Fibroblast of skin of left biceps (primary cell): Measurements from ENCODE around the gene ZNF410.
"Not testable (repeated sequence)": the region's sequence is repeated elsewhere in the genome, so short reads cannot be mapped to it uniquely, and the experiment has no call there.

ENCODE experiments used
- DNase-seq, 2 experiments: peaks; one replicate each; pipeline ENCODE4 v3.0.0-alpha.2; 2013; ENCODE audit warnings: low read depth in 2 of 2

ZNF410 gene, protein sequence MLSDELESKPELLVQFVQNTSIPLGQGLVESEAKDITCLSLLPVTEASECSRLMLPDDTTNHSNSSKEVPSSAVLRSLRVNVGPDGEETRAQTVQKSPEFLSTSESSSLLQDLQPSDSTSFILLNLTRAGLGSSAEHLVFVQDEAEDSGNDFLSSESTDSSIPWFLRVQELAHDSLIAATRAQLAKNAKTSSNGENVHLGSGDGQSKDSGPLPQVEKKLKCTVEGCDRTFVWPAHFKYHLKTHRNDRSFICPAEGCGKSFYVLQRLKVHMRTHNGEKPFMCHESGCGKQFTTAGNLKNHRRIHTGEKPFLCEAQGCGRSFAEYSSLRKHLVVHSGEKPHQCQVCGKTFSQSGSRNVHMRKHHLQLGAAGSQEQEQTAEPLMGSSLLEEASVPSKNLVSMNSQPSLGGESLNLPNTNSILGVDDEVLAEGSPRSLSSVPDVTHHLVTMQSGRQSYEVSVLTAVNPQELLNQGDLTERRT

DNA sequence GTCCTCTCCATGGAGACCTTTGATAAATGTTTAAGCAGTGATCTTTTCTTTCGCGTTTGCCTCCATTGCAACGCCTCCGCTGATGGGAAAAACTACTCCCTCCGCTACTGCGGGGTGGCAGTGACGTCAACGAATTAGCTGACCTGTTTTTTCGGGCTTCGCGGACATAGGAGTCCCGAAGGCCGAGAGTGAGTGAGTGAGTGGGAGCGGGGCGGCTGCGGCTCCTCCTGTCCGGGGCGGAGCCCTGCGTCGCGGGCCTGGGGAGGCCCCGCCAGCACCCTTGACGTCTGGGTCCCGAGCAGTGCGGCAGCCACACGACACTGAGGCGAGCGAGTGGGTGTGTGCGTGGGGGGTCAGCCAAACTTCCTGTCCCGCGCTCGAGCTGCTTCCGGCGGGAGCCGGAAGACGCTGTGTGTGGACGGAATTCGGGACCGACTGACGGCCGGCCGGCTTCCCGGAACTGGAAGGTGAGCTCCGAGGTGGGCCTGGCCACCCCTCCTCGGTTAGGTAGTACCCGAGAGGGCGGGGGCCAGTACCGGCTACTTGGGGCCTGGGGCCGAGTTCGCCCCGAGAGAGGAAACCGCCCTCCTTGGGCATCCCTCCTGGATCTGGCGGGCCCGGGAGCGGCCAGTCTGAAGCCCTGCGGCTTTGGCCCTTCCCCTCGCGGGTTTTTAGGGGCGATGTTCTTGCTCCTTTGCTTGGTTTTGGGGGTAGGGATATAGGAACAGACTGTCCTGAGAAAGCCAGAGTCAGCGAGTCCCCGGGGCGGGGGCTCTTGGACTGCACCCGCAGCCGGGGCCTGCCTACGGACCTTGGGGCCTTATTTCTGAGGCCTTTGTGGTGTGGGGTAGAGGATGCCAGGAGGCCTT is at the start of gene ZNF410:
ZNF410 (plus strand) TSS at position 411 of the 869 bp plus-strand sequence. CDS start 5,317 bp downstream, outside the sequence.
- DNase-seq: peak; percentile 89 to 91

DNA sequence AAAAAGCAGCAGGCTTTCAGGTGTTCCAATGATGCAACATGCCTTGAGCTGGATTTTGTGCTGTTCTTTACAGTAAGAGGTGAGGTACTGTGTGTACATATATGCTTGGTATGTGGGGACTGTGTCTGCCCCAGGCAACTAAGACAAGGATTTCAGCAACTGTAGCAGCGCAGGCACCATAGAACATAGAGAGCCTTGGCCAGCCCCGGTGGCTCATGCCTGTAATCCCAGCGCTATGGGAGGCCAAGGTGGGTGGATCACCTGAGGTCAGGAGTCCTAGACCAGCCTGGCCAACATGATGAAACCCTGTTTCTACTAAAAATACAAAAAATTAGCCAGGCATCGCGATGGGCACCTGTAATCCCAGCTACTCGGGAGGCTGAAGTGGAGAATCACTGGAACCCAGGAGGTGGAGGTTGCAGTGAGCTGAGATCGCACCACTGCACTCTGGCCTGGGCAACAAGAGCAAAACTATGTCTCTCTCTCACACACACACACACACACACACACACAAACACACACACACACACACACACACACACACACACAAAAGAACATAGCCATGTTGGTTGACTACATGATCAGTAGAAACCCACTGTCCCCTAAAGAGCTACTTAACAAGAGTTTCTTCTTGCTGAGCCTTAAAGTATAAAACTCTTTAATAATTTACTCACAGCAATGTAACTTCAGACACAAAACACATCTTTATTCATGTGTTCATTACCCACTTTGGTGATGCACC is 48.2 kb upstream of the ZNF410 start:
- not testable (repeated sequence) for DNase-seq

DNA sequence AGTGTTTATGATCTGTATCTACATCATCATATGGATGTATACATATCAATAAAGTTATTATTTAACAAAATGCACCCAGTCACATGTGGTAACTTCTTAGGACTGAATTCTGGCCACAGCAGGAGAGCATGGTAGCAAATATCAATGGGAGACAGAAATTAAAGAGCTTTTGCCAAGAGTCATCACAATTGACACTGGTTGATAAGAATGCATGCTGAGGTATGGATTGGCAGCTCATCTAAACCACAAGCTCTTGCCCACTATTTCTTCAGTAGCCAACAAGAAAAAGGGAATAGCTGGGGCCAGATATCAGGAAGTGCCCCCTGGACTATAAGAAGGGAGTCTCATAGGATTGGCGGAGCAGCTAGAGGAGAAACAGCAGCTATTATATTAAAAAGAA is 44.5 kb upstream of the ZNF410 start:
- no peak for DNase-seq

DNA sequence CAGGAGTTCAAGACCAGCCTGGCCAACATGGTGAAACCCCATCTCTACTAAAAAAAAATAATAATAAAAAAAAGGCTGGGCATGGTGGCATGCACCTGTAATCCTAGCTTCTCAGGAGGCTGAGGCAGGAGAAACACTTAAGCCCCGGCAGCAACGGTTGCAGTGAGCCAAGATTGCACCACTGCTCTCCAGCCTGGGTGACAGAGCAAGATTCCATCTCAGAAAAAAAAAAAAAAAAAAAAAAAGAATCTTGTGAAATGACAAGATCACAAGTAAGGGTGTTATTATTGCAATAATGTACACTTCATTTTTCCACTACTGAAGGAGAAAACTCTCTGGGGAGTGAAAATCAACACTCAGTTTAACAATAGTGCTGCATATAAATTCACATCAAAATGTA is 43.8 kb upstream of the ZNF410 start:
- DNase-seq: no peak

DNA sequence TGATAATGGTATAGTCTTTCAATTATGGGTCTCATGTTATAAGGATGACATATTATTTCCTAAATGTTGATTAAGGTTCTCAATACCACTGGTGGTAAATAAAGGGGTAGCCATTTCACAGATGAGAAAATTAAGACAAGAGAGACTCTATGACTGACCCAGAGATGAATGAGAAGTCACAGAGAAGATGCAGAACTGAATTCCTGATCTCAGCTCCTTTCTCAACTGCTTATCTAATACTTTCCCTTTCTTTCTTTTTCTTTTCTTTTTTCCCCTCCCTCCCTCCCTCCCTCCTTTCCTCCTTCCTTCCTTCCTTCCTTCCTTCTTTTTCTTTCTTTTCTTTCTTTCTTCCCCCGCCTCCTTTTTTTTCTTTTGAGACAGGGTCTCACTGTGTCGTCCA is 43.4 kb upstream of the ZNF410 start:
- DNase-seq: no peak

DNA sequence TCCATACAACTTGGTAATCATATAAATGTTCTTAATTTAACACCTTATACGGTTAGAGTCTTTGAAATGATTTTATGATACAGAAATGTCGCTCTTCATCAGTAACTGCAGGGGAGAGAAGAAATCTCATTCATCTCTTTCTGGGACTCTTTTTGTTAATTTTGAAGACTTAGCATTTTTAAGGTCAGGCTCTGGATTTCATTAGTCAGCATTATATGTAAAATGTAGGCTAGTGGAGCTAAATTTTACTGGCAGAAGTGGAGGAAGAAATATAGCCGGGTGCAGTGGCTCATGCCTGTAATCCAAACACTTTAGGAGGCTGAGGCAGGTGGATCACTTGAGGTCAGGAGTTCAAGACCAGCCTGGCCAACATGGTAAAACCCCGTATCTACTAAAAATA is 39.7 kb upstream of the ZNF410 start:
- no peak for DNase-seq

DNA sequence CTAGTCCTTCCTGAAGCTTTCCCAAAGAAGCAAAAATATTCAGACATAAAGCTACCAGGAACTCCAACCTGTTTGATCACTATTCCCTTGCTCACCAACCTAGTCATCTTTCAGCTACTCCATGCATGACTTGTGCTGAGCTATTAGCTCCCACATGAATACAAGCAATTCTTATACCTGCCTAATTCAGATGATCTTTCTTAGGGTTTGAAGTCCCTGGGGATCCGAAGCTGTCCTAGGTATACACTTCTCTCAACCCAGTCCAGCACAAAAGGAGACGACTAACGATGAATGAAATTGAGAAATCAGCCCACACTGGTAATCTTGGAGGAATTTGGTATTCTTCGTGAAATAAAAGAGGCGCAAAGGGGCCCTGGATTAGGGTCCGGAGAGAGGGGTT is 35.7 kb upstream of the ZNF410 start:
- DNase-seq: no peak

DNA sequence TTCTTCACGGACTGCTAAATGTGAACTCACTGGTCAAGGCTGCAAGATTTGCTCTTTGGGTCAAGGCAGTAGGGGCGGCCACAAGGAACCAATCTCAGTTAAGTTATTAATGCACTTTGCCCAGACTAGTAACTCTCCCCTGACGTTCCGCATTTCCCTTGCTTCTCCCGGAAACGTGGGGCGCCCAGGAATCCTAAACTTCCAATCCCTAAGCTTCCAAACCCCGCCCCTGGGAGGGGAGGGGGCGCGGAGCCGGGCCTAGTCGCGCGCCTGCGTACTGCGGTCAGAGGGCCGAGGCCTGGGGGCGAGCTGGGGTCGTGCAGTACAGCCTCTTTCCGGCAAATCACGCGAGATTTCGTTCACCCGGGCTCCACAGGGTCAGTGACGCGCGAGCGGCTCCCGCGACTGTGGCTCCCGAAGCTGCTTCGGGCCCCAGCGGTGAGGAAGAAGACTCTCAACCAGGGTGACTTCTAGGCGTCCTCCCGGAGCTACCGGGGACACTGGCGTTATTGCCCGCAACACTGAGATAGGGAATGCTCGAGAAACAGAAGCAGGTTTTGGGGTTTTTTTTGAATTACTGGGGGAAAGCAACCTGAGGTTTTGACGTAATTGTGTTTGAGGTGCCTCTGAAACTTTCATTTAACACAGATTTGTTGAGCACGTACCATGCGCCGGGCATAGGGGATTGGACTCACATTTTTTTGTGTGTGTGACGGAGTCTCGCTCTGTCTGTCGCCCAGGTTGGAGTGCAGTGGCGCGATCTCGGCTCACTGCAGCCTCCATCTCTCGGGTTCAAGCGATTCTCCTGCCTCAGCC is 34.9 kb upstream of the ZNF410 start, which contains the start of gene PTGR2:
PTGR2 (plus strand) TSS at position 265 of the 816 bp plus-strand sequence. CDS start 7,032 bp downstream, outside the sequence.
- peak; percentile 94 to 96 for DNase-seq

DNA sequence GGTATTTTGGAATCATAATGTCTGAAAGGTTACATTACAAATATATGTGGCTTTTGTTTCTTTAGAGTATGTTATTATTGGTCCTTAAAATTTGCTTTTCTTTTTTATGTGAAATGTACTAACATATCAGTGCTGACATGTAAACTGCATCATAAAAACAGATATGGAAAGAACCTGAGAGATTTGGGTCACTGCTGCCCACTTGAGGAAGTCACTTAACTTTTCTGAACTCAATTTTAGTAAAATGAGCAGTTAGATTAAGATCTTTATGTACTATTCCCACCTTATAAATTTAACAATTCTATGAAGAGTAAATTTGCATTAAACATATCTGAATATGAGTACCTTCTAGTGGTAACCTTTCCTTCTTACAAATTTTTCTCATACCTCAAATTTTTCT is 27.5 kb upstream of the ZNF410 start:
- DNase-seq: no peak

DNA sequence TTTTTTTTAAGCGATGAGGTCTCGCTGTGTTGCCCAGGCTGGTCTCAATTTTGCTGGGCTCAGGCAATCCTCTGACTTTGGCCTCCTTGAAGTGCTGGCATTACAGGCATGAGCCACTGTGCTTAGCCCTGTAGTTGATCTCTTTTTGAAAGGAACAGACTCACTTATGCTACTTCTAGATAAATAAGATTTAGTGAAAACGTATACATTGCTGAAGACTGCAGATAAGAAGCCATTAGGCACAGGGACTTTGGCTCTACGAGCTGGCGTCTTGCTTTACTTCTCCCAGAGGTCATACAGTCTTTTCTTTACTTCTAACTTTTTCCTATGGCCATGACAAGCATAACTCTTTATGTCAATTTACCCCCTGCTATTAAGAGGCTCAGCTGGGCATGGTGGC is 25.6 kb upstream of the ZNF410 start:
- DNase-seq: no peak

DNA sequence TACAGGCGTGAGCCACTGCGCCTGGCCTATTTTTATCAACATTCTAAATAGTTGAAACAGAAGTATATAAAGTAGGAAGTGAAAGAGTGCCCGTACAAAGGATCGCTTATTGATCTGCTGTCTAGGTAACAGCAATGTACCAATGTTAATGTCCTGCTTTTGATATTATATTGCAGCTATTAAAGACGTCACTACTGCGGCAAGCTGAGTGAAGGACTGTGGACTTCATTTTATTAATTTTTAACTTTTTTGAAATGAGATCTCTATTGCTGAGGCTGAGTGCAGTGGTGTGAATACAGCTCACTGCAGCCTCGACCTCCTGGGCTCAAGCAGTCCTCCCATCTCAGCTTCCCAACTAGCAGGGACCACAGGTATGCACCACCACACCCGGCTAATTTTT is 24.2 kb upstream of the ZNF410 start:
- DNase-seq: no peak

DNA sequence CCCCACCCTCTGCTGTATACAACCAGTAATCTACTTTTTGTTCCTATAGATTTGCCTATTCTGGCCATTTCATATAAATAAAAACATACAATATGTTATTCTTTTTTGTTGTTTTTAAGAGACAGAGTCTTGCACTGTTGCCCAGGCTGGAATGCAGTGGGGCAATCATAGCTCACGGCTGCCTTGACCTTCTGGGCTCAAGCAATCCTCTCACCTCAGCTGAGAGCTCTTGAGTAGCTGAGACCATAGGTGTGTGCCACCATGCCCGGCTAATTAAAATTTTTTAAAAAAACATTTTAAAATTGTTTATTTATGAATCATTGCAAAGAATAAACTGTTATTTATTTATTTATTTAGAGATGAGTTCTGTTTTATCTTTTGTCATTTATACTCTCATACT is 23.4 kb upstream of the ZNF410 start:
- DNase-seq: no peak

DNA sequence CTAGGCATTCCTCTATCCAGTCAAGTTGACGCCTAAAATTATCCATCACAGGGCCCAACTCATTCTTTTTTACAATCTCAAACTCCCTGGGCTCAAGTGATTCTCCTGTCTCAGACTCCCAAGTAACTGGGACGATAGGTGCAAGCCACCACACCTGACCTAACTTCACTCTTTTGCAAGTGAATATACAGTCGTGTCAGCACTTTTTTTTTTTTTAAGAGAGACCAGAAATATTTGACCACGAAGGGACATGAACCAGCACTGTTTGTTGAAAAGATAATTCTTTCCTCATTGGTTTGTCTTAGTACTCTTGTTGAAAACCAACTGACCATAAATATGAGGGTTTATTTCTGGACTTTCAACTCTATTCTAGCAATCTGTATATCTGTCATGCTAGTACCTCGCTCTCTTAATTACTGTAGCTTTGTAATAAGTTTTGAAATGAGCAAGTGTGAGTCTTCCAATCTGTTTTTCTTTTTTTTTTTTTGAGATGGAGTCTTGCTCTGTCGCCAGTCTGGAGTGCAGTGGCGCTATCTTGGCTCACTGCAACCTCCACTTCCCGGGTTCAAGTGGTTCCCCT is 21.0 kb upstream of the ZNF410 start:
- DNase-seq: no peak

DNA sequence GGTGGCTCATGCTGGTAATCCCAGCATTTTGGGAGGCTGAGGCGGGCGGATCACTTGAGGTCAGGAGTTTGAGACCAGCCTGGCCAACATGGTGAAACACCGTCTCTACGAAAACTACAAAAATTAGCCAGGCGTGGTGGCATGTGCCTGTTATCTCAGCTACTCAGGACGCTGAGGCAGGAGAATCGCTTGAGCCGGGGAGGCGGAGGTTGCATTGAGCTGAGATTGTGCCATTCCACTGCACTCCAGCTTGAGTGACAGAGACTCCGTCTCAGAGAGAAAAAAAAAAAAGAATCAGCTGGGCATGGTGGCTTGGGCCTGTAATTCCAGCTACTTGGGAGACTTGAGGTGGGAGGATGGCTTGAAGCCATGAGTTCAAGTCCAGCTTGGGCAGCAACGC is 16.9 kb upstream of the ZNF410 start:
- DNase-seq: not testable (repeated sequence)

DNA sequence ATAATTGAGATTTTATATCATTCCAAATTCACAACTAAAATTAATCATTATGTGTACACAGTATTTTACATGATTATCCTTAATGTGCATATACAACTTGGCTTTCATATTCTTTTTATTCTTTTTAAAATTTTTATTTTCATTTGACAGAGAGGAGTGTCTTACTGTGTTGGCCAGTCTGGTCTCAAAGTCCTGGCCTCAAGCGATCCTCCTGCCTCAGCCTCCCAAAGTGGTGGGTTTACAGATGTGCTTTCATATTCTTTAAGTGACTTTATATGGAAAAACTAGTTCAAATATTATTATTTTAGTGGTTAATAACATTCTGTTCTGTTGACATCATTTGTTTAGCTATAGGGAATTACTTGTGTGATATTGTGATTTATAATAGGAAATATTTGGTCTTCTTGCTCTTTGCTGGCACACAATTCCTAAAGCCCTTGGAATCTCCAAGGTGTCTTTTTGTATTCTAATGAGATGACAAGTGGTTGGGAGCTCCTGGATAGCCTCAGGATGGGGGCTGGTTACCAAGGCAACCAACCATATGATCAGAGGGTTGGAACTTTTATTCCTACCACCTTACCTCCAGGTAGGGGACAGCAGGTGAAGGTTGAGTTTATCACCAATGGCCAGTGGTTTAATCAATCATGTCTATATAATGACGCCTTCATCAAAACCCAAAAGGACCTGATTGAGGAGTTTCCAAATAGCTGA is 16.0 kb upstream of the ZNF410 start:
- DNase-seq: no peak

DNA sequence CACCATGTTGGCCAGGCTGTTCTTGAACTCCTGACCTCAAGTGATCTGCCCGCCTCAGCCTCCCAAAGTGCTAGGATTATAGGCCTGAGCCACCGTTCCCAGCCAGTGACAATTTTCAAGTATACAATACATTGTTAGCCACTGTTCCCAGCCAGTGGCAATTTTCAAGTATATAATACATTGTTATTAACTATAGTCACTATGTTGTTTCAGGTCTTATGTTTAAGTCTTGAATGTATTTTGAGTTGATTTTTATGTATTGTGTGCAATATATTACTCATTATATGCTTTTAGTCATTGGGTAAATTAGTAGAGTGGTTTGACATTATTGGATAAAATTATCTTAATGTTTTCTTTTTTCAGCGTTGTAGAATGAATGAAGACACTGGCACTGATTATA is 13.0 kb upstream of the ZNF410 start:
- no peak for DNase-seq

DNA sequence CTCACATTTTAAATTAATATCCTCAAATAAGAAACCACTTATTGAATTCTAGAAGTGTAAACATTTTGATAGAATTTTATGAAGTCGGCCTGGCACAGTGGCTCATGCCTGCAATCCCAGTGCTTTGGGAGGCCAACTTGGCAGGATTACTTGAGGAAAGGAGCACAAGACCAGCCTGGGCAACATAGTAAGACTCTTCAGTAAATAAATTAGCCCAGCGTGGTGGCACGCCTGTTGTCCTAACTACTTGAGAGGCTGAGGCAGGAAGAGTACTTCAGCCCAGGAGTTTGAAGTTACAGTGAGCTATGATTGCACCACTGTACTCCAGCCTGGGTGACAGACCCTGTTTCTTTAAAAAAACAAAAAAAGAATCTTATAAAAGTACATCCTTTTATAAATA is 8.9 kb upstream of the ZNF410 start:
- no peak for DNase-seq

DNA sequence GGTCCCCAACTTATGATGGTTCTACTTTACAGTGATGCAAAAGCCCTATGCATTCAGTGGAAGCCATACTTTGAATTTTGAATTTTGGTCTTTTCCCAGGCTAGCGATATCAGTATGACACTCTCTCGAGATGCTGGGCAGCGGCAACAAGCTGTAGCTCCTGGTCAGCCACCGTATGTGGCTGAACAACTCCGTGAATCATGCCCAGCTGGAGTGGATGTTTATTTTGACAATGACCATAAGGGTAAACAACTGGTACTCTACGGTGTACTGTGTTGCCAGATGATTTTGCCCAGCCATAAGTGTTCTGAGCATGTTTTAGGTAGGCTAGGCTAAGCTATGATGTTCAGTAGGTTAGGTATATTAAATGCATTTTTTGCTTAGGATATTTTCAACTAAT is 8.2 kb upstream of the ZNF410 start:
- no peak for DNase-seq

DNA sequence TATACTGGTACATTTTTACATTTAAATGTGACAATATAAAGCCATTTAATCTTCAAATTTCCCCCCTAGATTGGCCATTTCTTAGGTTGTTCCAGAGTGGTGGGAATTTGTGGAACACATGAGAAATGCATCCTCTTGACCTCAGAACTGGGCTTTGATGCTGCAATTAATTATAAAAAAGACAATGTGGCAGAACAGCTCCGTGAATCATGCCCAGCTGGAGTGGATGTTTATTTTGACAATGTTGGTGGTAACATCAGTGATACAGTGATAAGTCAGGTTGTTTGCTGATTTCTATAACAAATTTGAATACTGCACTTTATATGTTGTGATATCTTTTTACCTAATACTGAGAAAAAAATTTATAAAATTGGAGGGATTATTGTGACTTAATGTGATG is 7.6 kb upstream of the ZNF410 start:
- no peak for DNase-seq
